HEK293T (cell line): ENCODE results near the gene C1GALT1.

ENCODE experiments used
- BHLHE40 ChIP-seq: fragments of 450-650 bp; IDR thresholded peaks from 2 replicates; pipeline ENCODE4 v1.6.1; 2016; ENCODE audit warnings: mild to moderate bottlenecking, moderate library complexity, borderline replicate concordance
- ELF4 ChIP-seq: fragments of 450-650 bp; IDR thresholded peaks from 2 replicates; pipeline ENCODE4 v1.6.1; 2017; ENCODE audit warnings: antibody characterized with exemption
- FOXK2 ChIP-seq: fragments of 450-650 bp; IDR thresholded peaks from 2 replicates; pipeline ENCODE4 v1.6.1; 2016; ENCODE audit warnings: mild to moderate bottlenecking
- FOXM1 ChIP-seq: fragments of 450-650 bp; IDR thresholded peaks from 2 replicates; pipeline ENCODE4 v1.6.1; 2017; ENCODE audit warnings: mild to moderate bottlenecking, borderline replicate concordance
- LEF1 ChIP-seq: fragments of 450-650 bp; IDR thresholded peaks from 2 replicates; pipeline ENCODE4 v1.6.1; 2017; ENCODE audit warnings: mild to moderate bottlenecking, borderline replicate concordance
- PKNOX1 ChIP-seq: fragments of 450-650 bp; IDR thresholded peaks from 2 replicates; pipeline ENCODE4 v1.6.1; 2016
- SP1 ChIP-seq: fragments of 450-650 bp; IDR thresholded peaks from 2 replicates; pipeline ENCODE4 v1.6.1; 2017
- TARDBP ChIP-seq: fragments of 450-650 bp; IDR thresholded peaks from 2 replicates; pipeline ENCODE4 v1.6.1; 2016

- TF ChIP-seq PKNOX1, result no peak
- no peak for TF ChIP-seq SP1
- no peak for TF ChIP-seq FOXM1
- TF ChIP-seq TARDBP, result no peak
- no peak for TF ChIP-seq ELF4
- TF ChIP-seq FOXK2, result no peak
- TF ChIP-seq BHLHE40, result no peak
- no peak for TF ChIP-seq LEF1
Observed at GRCh38 chr7:7246223-7246622, 63.9 kb downstream of the C1GALT1 start.
